Lung (tissue), 12 donors: ENCODE measurements around the gene ADAMTS2. TPM values are rescaled to one million over a fixed set of nuclear protein-coding genes. Genes with fewer than 3 reads are reported as not detected.

ENCODE experiments used
- ATAC-seq: fragments of 200-7000 bp; cut with Tn5 transposase; one replicate; pipeline ENCODE4 v1.9.1; 2020; ENCODE audit warnings: moderate number of reproducible peaks; ENCODE audit not compliant: insufficient read depth, low FRiP score
- DNase-seq, 3 donors: peaks; one replicate each; pipeline ENCODE4 v3.0.0-alpha.2; 2013 to 2017
- H3K27ac ChIP-seq, 2 donors: one replicate each; pipeline ENCODE4 v1.5.1; 2013; ENCODE audit warnings: mild to moderate bottlenecking in 2 of 2, moderate library complexity in 2 of 2, control low read depth in 1 of 2, inconsistent platforms in 1 of 2, low read depth in 1 of 2, low read length in 1 of 2
- H3K27me3 ChIP-seq, 3 donors: one replicate each; pipeline ENCODE4 v1.5.1; 2013; ENCODE audit warnings: low read length in 2 of 3; ENCODE audit not compliant: control insufficient read depth in 3 of 3, insufficient read depth in 3 of 3
- H3K36me3 ChIP-seq, 4 donors: one replicate each; pipeline ENCODE4 v1.5.1; 2013; ENCODE audit warnings: low read length in 4 of 4, mild to moderate bottlenecking in 1 of 4, moderate library complexity in 1 of 4; ENCODE audit not compliant: control insufficient read depth in 4 of 4, insufficient read depth in 4 of 4
- H3K4me1 ChIP-seq, 5 donors: one replicate each; pipeline ENCODE4 v1.5.1; 2013; ENCODE audit warnings: low read length in 5 of 5, mild to moderate bottlenecking in 2 of 5, moderate library complexity in 1 of 5; ENCODE audit not compliant: control insufficient read depth in 5 of 5, insufficient read depth in 5 of 5
- H3K4me3 ChIP-seq: one replicate; pipeline ENCODE4 v1.5.1; 2013; ENCODE audit warnings: mild to moderate bottlenecking, control low read depth, moderate library complexity
- H3K9ac ChIP-seq, 2 donors: one replicate each; pipeline ENCODE4 v1.5.1; 2013; ENCODE audit warnings: low read length in 2 of 2, control low read depth in 1 of 2; ENCODE audit not compliant: insufficient read depth in 1 of 2
- H3K9me3 ChIP-seq, 4 donors: one replicate each; pipeline ENCODE4 v1.5.1; 2013; ENCODE audit warnings: low read length in 3 of 4, mild to moderate bottlenecking in 1 of 4, moderate library complexity in 1 of 4; ENCODE audit not compliant: control insufficient read depth in 4 of 4, insufficient read depth in 3 of 4
- CTCF ChIP-seq: IDR thresholded peaks from 2 replicates; pipeline ENCODE4 v1.5.1; 2012; ENCODE audit warnings: mild to moderate bottlenecking; ENCODE audit errors: control extremely low read depth, extremely low read depth
- WGBS, 2 donors: extraction: QIAGEN DNeasy Blood & Tissue Kit; methylation state at CpG; one replicate each; pipeline ENCODE4 v1.1.7; 2013; 5-methylcytosine and 5-hydroxymethylcytosine counted together
- polyA plus RNA-seq, 2 donors: library from polyadenylated mRNA; stranded (reverse); fragments of 200-250 nt; gene quantifications; one replicate each; pipeline ENCODE4 v1.2.1, GENCODE V29; 2013
- total RNA-seq, 2 donors: library from RNA; depleted of rRNA in 1 of 2; stranded (reverse); fragments of >200 nt in 1 of 2; gene quantifications; one replicate each; pipeline ENCODE4 v1.2.1, GENCODE V29; 2014 to 2021
- donor health status: control.
- donor health status: control.
- donor health status: Bipolar disorder and iron deficiency.
- donor health status: healthy.
- donor health status: DM: yes; HTN: yes; CAD: no.

The ADAMTS2 gene
- total and polyA plus RNA-seq, 4 donors = 9.3 to 45.5 (median 28.7) TPM

GRCh38 chr5:179245031-179245430 lies 100.2 kb downstream of the ADAMTS2 start:
- peaks cover 0 to 5% (median 3%) of the 10 kb centered on the region in 4 donors for H3K9me3 ChIP-seq
- H3K4me1 ChIP-seq = peaks cover 0 to 22% (median 5%) of the 10 kb centered on the region in 5 donors
- no peak for TF ChIP-seq CTCF
- no peak overlapping the region for H3K9ac ChIP-seq
- ATAC-seq (no peak), DNase-seq (no peak)
- 82 to 94% methylated on average over 4 of the region's 4 CpGs for WGBS, 2 donors
- H3K27ac ChIP-seq = no peak overlapping the region
- H3K27me3 ChIP-seq = peaks cover 0 to 3% (median 0%) of the 10 kb centered on the region in 3 donors
- no peaks in the 10 kb centered on the region for H3K36me3 ChIP-seq
- H3K4me3 ChIP-seq = no peak overlapping the region

DNA sequence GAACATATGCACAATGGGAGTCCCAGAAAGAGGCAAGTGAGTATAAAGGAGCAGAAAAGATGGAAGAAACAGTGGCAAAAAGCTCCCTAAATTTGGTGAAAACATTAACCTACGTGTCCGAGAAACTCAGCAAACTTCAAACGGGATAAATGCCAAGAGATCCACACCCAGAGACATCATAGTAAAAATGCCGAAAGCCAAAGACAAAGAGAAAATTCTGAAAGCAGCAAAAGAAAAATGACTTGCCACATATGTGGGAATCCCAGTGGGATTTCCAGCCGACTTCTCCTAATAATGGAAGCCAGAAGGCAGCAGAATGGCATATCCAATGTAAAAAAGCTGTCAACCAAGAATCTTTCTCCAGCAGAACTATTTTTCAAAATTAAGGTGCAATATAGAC lies 101.2 kb downstream of the ADAMTS2 start:
- H3K4me3 ChIP-seq = no peak overlapping the region
- ATAC-seq = no peak
- TF ChIP-seq CTCF = no peak
- H3K4me1 ChIP-seq = peaks cover 0 to 22% (median 5%) of the 10 kb centered on the region in 5 donors
- H3K27ac ChIP-seq = no peak overlapping the region
- H3K27me3 ChIP-seq = peaks cover 0 to 3% (median 0%) of the 10 kb centered on the region in 3 donors
- H3K9ac ChIP-seq = no peak overlapping the region
- WGBS, 2 donors = 64 to 69% methylated on average over 5 of the region's 5 CpGs
- H3K9me3 ChIP-seq = peaks cover 0 to 5% (median 3%) of the 10 kb centered on the region in 4 donors
- no peaks in the 10 kb centered on the region for H3K36me3 ChIP-seq
- DNase-seq = peak in 1 of 3 donors; percentile 14

- no peak overlapping the region for H3K27ac ChIP-seq
- no peak overlapping the region for H3K9ac ChIP-seq
- DNase-seq (peak; percentile 45 to 87 (median 83)), ATAC-seq (no peak)
- H3K4me1 ChIP-seq = peaks cover 0 to 22% (median 5%) of the 10 kb centered on the region in 5 donors
- H3K9me3 ChIP-seq = peaks cover 0 to 5% (median 4%) of the 10 kb centered on the region in 4 donors
- H3K4me3 ChIP-seq = no peak overlapping the region
- 46 to 58% methylated on average over 3 of the region's 3 CpGs for WGBS, 2 donors
- peaks cover 0 to 3% (median 0%) of the 10 kb centered on the region in 3 donors for H3K27me3 ChIP-seq
- no peaks in the 10 kb centered on the region for H3K36me3 ChIP-seq
- no peak for TF ChIP-seq CTCF
These were observed 101.9 kb downstream of the ADAMTS2 start for GRCh38 chr5:179243333-179243732.

DNA sequence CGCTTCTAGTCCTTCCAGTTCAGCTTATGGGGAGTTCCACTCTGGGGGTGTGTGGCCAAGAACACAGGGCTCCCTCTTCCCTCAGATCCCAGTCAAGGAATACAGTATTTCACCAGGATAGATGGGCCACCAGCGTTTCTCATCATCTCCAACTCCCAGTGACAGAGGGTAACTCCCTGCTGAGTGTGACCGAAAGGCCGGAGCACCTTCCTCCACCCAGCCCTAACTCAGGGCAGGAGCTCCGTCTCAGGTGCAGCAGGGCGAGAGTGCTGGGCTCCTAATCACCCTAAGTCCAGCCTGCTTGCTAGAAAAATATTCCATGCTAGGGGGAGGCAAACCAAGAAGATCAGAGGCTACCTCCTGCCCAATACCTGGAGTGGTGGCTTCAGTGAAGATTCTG lies 102.6 kb downstream of the ADAMTS2 start:
- Histone ChIP-seq H3K9me3 (peaks cover 0 to 9% (median 4%) of the 10 kb centered on the region in 4 donors), H3K4me3 (no peak overlapping the region), H3K36me3 (no peaks in the 10 kb centered on the region), H3K27me3 (peaks cover 0 to 3% (median 0%) of the 10 kb centered on the region in 3 donors), H3K9ac (no peak overlapping the region), H3K27ac (peak overlapping the region in 1 of 2 donors; percentile 55), H3K4me1 (peaks cover 0 to 22% (median 5%) of the 10 kb centered on the region in 5 donors)
- ATAC-seq = no peak
- WGBS, 2 donors = 80 to 89% methylated on average over 6 of the region's 6 CpGs
- no peak for TF ChIP-seq CTCF
- no peak for DNase-seq
